ENCODE data around the gene GNPTG.

GNPTG gene

DNA sequence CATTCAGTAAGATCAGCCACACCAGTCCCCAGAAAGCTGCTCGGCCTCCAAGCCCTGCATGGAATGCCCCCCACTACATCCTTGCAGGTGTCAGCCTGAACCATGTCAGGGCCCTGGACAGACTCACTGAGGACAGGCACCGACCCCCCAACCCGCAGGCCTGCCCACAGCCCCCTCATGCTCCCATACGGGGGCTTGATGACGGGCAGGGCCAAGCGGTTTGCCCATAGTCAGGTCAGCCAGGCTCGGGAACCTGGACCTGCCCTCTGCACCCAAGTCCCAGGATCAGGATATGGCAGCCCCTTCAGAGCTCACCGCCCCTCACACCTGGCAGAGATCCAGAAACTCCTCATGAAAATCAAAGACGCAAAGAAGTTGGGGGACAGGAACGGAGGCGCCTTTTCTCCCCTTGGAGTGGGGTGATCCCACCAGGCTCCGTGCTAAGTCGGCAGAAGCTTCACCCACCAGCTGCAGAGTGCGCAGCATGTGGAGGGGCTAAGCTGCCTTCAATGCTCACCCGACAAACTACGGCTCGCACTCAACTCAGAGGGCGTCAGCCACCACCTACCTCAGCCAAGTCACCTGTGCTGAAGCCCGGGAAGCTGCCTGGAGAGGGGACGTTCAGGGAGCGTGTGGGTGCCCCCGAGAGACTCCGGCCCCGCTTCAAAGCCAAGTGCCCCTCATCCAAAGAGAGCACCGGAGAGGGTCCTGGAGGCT is 26.5 kb downstream of the GNPTG start:
- DNase-seq (ENCODE audit: low spot score): no peak
- TF ChIP-seq CTCF (IDR thresholded peaks at IDR 0.05; ENCODE audit: extremely low read depth, missing control alignments): no peak

DNA sequence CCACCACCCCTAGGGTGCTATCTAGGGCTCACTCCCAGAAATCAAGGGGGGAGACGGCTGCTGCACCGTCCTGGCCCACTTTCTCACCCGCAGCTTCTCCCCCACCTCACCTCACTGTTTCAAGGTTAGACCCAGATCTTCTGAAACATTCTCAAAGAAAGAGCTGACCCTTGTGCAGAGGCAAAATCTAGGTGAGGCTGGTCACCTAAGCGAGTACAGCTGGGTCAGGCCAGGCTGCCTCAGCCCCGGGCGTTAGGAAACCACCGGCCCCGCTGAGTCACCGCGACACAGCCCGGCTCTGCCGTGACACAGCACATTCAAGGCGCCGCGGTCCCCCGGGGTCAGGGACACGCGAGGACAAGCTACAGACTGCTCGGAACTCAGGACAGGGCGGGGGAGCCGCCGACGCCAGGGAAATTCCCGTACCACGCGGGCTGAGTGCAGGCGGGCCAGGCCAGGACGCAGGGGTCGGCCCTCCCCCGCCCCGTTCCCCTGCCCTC is 27.1 kb downstream of the GNPTG start:
- TF ChIP-seq CTCF (IDR thresholded peaks at IDR 0.05; ENCODE audit: extremely low read depth, missing control alignments): no peak
- peak; percentile 81 for DNase-seq (ENCODE audit: low spot score)

- DNase-seq (ENCODE audit: low spot score): peak; percentile 96
- TF ChIP-seq CTCF (IDR thresholded peaks at IDR 0.05; ENCODE audit: extremely low read depth, missing control alignments): no peak
Measured at GRCh38 chr16:1379304-1380076, 27.8 kb downstream of the GNPTG start.

GRCh38 chr16:1380195-1380594 is 28.5 kb downstream of the GNPTG start:
- no peak for TF ChIP-seq CTCF (IDR thresholded peaks at IDR 0.05; ENCODE audit: extremely low read depth, missing control alignments)
- no peak for DNase-seq (ENCODE audit: low spot score)

- TF ChIP-seq CTCF (IDR thresholded peaks at IDR 0.05; ENCODE audit: extremely low read depth, missing control alignments): no peak
- no peak for DNase-seq (ENCODE audit: low spot score)
Measured at GRCh38 chr16:1381612-1382406, 30.1 kb downstream of the GNPTG start.

DNA sequence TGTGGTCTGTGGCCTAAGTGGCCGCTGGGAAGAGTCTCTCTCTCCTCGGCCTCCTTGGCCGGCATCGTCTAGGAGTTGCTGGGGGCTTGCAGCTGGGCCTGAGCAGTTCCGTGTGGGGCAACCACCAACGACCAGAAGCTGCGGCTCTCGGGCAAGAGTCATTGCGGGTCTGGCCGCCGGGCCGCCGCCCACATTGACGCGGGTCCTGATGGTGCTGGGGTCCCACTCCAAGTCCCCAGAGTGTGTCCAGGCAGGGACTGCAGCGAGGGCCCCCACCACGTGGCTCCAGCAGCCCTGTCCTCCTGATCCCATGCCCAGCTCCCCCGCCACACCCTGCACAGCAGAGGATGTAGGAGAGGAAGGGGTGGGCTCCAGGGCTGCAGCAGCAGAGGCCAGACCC is 31.8 kb downstream of the GNPTG start:
- DNase-seq (ENCODE audit: low spot score): no peak
- TF ChIP-seq CTCF (IDR thresholded peaks at IDR 0.05; ENCODE audit: extremely low read depth, missing control alignments): no peak
